Measurements from ENCODE around the gene ILK.

ILK gene

GRCh38 chr11:6598555-6598954 lies 5.0 kb upstream of the ILK start:
- Histone ChIP-seq H3K4me2 (ENCODE audit: low read length) (no peak overlapping the region), H3K9me3 (ENCODE audit: control insufficient read depth, low read length) (no peaks in the 10 kb centered on the region), H3K79me2 (peaks cover 3% of the 10 kb centered on the region), H3K27me3 (ENCODE audit: control insufficient read depth, insufficient read depth, low read length) (no peaks in the 10 kb centered on the region), H3K4me1 (peaks cover 4% of the 10 kb centered on the region), H3K36me3 (ENCODE audit: control insufficient read depth, insufficient read depth, low read length) (no peaks in the 10 kb centered on the region), H3K27ac (no peak overlapping the region), H3K4me3 (ENCODE audit: low read depth, low read length) (no peak overlapping the region), H2AFZ (no peak overlapping the region), H3K9ac (no peak overlapping the region)
- no peak for TF ChIP-seq CTCF (IDR thresholded peaks at IDR 0.05)

- no peak for TF ChIP-seq CTCF (IDR thresholded peaks at IDR 0.05)
- no peaks in the 10 kb centered on the region for H3K27me3 ChIP-seq (ENCODE audit: control insufficient read depth, insufficient read depth, low read length)
- no peak overlapping the region for H3K4me3 ChIP-seq (ENCODE audit: low read depth, low read length)
- H3K4me1 ChIP-seq: peaks cover 4% of the 10 kb centered on the region
- no peak overlapping the region for H3K9ac ChIP-seq
- no peak overlapping the region for H3K27ac ChIP-seq
- H3K79me2 ChIP-seq: peaks cover 8% of the 10 kb centered on the region
- H2AFZ ChIP-seq: no peak overlapping the region
- no peaks in the 10 kb centered on the region for H3K9me3 ChIP-seq (ENCODE audit: control insufficient read depth, low read length)
- H3K4me2 ChIP-seq (ENCODE audit: low read length): no peak overlapping the region
- H3K36me3 ChIP-seq (ENCODE audit: control insufficient read depth, insufficient read depth, low read length): no peaks in the 10 kb centered on the region
These were observed 4.1 kb upstream of the ILK start for GRCh38 chr11:6599449-6599848.

GRCh38 chr11:6599881-6600390 lies 3.6 kb upstream of the ILK start:
- no peak overlapping the region for H3K9ac ChIP-seq
- H3K79me2 ChIP-seq: peaks cover 8% of the 10 kb centered on the region
- H3K27me3 ChIP-seq (ENCODE audit: control insufficient read depth, insufficient read depth, low read length): no peaks in the 10 kb centered on the region
- H3K27ac ChIP-seq: no peak overlapping the region
- no peak overlapping the region for H2AFZ ChIP-seq
- no peaks in the 10 kb centered on the region for H3K9me3 ChIP-seq (ENCODE audit: control insufficient read depth, low read length)
- peaks cover 4% of the 10 kb centered on the region for H3K4me1 ChIP-seq
- no peak for TF ChIP-seq CTCF (IDR thresholded peaks at IDR 0.05)
- no peak overlapping the region for H3K4me2 ChIP-seq (ENCODE audit: low read length)
- no peak overlapping the region for H3K4me3 ChIP-seq (ENCODE audit: low read depth, low read length)
- H3K36me3 ChIP-seq (ENCODE audit: control insufficient read depth, insufficient read depth, low read length): no peaks in the 10 kb centered on the region

- Histone ChIP-seq H3K4me3 (ENCODE audit: low read depth, low read length) (no peak overlapping the region), H3K27ac (no peak overlapping the region), H3K4me1 (peaks cover 8% of the 10 kb centered on the region), H3K9me3 (ENCODE audit: control insufficient read depth, low read length) (no peaks in the 10 kb centered on the region), H3K79me2 (peaks cover 14% of the 10 kb centered on the region), H3K27me3 (ENCODE audit: control insufficient read depth, insufficient read depth, low read length) (no peaks in the 10 kb centered on the region), H3K36me3 (ENCODE audit: control insufficient read depth, insufficient read depth, low read length) (no peaks in the 10 kb centered on the region), H3K4me2 (ENCODE audit: low read length) (no peak overlapping the region), H3K9ac (no peak overlapping the region), H2AFZ (no peak overlapping the region)
- TF ChIP-seq CTCF (IDR thresholded peaks at IDR 0.05): no peak
These were observed 2.5 kb upstream of the ILK start for GRCh38 chr11:6601041-6601461.
